AG09309 (cell line): Measurements from ENCODE around the gene GRIK5.
A peak's percentile ranks its signal among the peaks of the same experiment; 100 is the strongest.

ENCODE experiments used
- DNase-seq: peaks from one replicate; pipeline ENCODE4 v3.0.0-alpha.2; 2010; ENCODE audit warnings: low read depth
- H3K4me3 ChIP-seq: 2 replicates; pipeline ENCODE4 v1.5.1; 2011; ENCODE audit warnings: mild to moderate bottlenecking, low read depth, low read length, moderate library complexity; ENCODE audit not compliant: control insufficient read depth
- TF ChIP-seq, protein P1 (sequence below): IDR thresholded peaks from 2 replicates; pipeline ENCODE4 v1.5.1; 2011; ENCODE audit warnings: mild to moderate bottlenecking, low read depth, low read length, inconsistent platforms; ENCODE audit not compliant: insufficient read depth, control insufficient read depth; ENCODE audit errors: missing control alignments

The GRIK5 gene

DNA sequence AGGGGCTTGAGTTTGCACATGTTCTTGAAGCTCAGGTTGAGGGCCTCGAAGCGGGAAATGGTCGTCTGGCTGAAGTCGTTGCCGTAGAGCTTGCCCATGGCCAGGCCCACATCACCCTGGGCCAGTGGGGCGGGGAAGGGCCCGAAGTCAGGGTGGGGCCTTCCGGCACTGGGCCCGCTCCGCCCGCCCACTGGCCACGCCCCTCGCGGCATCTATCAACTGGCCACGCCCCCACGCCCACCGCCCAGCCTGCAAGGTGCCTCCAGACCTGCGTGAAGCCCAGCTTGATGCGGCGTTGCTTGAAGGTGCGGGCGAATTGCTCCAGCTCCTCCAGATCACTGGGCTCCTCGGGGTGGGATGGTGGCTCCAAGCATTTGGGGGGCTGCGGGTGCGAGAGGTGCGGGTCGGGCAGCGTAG, 25.8 kb upstream of the GRIK5 start:
- no peak overlapping the region for H3K4me3 ChIP-seq
- no peak for DNase-seq
- TF ChIP-seq, protein P1, sequence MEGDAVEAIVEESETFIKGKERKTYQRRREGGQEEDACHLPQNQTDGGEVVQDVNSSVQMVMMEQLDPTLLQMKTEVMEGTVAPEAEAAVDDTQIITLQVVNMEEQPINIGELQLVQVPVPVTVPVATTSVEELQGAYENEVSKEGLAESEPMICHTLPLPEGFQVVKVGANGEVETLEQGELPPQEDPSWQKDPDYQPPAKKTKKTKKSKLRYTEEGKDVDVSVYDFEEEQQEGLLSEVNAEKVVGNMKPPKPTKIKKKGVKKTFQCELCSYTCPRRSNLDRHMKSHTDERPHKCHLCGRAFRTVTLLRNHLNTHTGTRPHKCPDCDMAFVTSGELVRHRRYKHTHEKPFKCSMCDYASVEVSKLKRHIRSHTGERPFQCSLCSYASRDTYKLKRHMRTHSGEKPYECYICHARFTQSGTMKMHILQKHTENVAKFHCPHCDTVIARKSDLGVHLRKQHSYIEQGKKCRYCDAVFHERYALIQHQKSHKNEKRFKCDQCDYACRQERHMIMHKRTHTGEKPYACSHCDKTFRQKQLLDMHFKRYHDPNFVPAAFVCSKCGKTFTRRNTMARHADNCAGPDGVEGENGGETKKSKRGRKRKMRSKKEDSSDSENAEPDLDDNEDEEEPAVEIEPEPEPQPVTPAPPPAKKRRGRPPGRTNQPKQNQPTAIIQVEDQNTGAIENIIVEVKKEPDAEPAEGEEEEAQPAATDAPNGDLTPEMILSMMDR: no peak

DNA sequence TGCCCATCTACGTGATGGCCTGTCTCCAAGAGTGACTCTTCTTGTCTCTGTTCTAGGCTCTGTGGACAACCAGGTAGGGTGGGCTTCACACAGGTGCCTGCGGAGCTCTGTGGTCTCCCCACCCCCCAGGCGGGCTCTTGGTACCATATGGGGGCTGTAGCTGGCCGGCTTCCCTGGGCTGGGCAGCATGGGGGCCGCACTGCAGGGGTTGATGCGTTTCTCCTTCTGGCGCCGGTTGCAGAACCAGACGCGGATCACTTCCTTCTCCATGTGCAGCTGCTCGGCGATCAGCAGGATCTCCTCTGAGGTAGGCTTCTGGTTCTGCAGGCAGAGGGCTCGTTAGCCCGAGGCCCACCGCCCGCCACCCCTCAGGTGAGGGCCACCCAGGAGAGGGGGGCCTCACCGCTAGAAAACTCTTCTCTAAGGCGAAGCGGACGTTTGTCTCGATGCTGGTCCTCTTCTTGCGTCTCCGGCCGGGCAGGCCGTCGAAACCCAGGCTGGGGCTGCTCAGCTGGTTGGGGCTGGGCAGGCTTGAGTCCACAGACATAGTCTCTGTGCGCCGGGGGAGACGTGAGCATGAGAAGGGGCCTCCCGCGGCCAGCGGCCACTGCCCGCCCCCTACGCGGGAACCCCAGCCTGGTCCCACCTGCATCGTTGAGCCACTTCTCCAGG, 25.3 kb upstream of the GRIK5 start:
- DNase-seq: no peak
- TF ChIP-seq, protein P1: no peak
- no peak overlapping the region for H3K4me3 ChIP-seq

GRCh38 chr19:42093926-42094325, 23.9 kb upstream of the GRIK5 start:
- DNase-seq: no peak
- no peak overlapping the region for H3K4me3 ChIP-seq
- TF ChIP-seq, protein P1: no peak

- H3K4me3 ChIP-seq: no peak overlapping the region
- TF ChIP-seq, protein P1: no peak
- DNase-seq: no peak
Measured at GRCh38 chr19:42093505-42093904, 23.5 kb upstream of the GRIK5 start.

DNA sequence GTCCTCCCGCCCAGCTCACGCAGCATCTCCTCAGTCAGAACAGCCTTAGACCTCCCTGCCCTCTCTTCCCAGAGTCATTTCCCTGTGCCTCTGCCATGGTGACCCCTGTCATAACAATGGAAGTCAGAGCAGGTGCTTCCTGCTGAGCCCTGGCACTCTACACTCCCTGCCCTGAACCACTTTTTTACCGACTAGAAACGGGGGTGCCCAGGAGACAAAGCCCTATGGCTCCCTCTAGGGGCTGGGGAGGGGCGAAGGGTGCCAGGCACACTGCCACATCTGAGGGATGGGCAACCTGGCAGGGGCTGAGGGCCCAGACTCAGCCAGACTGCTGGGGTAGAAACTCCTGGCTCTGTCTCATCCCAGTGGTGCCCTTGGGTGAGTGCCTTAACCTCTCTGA, 22.3 kb upstream of the GRIK5 start:
- TF ChIP-seq, protein P1: peak; percentile 50
- DNase-seq: no peak
- H3K4me3 ChIP-seq: no peak overlapping the region

GRCh38 chr19:42091742-42092141, 21.7 kb upstream of the GRIK5 start:
- TF ChIP-seq, protein P1: no peak
- DNase-seq: no peak
- no peak overlapping the region for H3K4me3 ChIP-seq
